Measurements from ENCODE around the gene DCAF11. TPM values are rescaled to one million over a fixed set of nuclear protein-coding genes. Genes with fewer than 3 reads are reported as not detected.

DCAF11 gene
- polyA plus RNA-seq, 1 experiment = 29.7 TPM

- ChIA-PET CTCF (interaction anchor here (0.6 to 4.7 kb wide), 8 partner anchors 9 to 1842 kb away, joined by 3 to 54 read pairs (median 4); partner anchors contain the start of genes CIDEB, IRF9 and TINF2), POLR2A (interaction anchor here (0.6 to 2.1 kb wide), 4 partner anchors 13 to 97 kb away, joined by 3 to 17 read pairs (median 6); partner anchors contain the start of genes DCAF11, NRL and TINF2)
- Histone ChIP-seq H3K9me3 (ENCODE audit: control insufficient read depth, insufficient read depth, low read length) (peaks cover 3% of the 10 kb centered on the region; the same call in 1 of the 2 replicates), H3K27ac (ENCODE audit: low read depth, low read length) (peak overlapping the region; percentile 90), H3K27me3 (ENCODE audit: control insufficient read depth, insufficient read depth, low read length) (no peaks in the 10 kb centered on the region), H3K4me3 (ENCODE audit: low read depth, low read length) (peak overlapping the region; percentile 72)
- peak; percentile 20 for DNase-seq (ENCODE audit: low read depth, low spot score)
- no peak for TF ChIP-seq CTCF (IDR thresholded peaks at IDR 0.05; ENCODE audit: low read depth, low read length)
These were observed 31.3 kb downstream of the DCAF11 start for GRCh38 chr14:24145690-24146452.

- POLR2A ChIA-PET = interaction anchor here (0.6 to 2.1 kb wide), 10 partner anchors 9 to 101 kb away, joined by 3 to 17 read pairs (median 4); partner anchors contain the start of genes CHMP4A, DCAF11, IRF9 and NRL
- no peak for TF ChIP-seq CTCF (IDR thresholded peaks at IDR 0.05; ENCODE audit: low read depth, low read length)
- Histone ChIP-seq H3K27me3 (ENCODE audit: control insufficient read depth, insufficient read depth, low read length) (no peaks in the 10 kb centered on the region), H3K4me3 (ENCODE audit: low read depth, low read length) (peak within 1 kb of the TSS; percentile 72), H3K27ac (ENCODE audit: low read depth, low read length) (peak within 1 kb of the TSS; percentile 90), H3K9me3 (ENCODE audit: control insufficient read depth, insufficient read depth, low read length) (peaks cover 3% of the 10 kb centered on the region; the same call in 1 of the 2 replicates)
- CTCF ChIA-PET = interaction anchor here (0.6 to 4.7 kb wide), 7 partner anchors 9 to 1843 kb away, joined by 3 to 54 read pairs (median 4); partner anchors contain the start of genes CIDEB and IRF9
- DNase-seq (ENCODE audit: low read depth, low spot score) = peak; percentile 95
These were observed 31.9 kb downstream of the DCAF11 start, which contains the start of gene PSME2 for GRCh38 chr14:24146453-24146977. PSME2 (minus strand) TSS chr14:24146610; CDS start chr14:24146581, 29 bp downstream.

- peak; percentile 95 for DNase-seq (ENCODE audit: low read depth, low spot score)
- no peak for TF ChIP-seq CTCF (IDR thresholded peaks at IDR 0.05; ENCODE audit: low read depth, low read length)
- Histone ChIP-seq H3K27me3 (ENCODE audit: control insufficient read depth, insufficient read depth, low read length) (no peaks in the 10 kb centered on the region), H3K9me3 (ENCODE audit: control insufficient read depth, insufficient read depth, low read length) (peaks cover 3% of the 10 kb centered on the region; the same call in 1 of the 2 replicates), H3K27ac (ENCODE audit: low read depth, low read length) (peak within 1 kb of the TSS; percentile 90), H3K4me3 (ENCODE audit: low read depth, low read length) (peak within 1 kb of the TSS; percentile 72)
- POLR2A ChIA-PET = interaction anchor here (0.6 to 2.1 kb wide), 9 partner anchors 10 to 100 kb away, joined by 3 to 17 read pairs (median 5); partner anchors contain the start of genes CHMP4A, DCAF11, IRF9 and NRL
- CTCF ChIA-PET = interaction anchor here (0.6 to 4.7 kb wide), 5 partner anchors 13 to 161 kb away, joined by 4 to 54 read pairs (median 5); partner anchors contain the start of genes CIDEB and IRF9
These were observed 32.6 kb downstream of the DCAF11 start, which contains the start of gene RNF31 for GRCh38 chr14:24146978-24147760. RNF31 (plus strand) TSS chr14:24147498; CDS start chr14:24147699, 201 bp downstream.

- ChIA-PET POLR2A (interaction anchor here (1.5 kb wide), 2 partner anchors 10 to 13 kb away, joined by 7 to 12 read pairs; partner anchors contain the start of gene IRF9), CTCF (interaction anchor here (0.6 to 4.7 kb wide), 4 partner anchors 13 to 149 kb away, joined by 4 to 54 read pairs (median 7); partner anchors contain the start of gene IRF9)
- H3K9me3 ChIP-seq (ENCODE audit: control insufficient read depth, insufficient read depth, low read length) = peaks cover 3% of the 10 kb centered on the region; the same call in 1 of the 2 replicates
- no peak for TF ChIP-seq CTCF (IDR thresholded peaks at IDR 0.05; ENCODE audit: low read depth, low read length)
- peak overlapping the region; percentile 72 for H3K4me3 ChIP-seq (ENCODE audit: low read depth, low read length)
- no peak overlapping the region for H3K27ac ChIP-seq (ENCODE audit: low read depth, low read length)
- no peak for DNase-seq (ENCODE audit: low read depth, low spot score)
- H3K27me3 ChIP-seq (ENCODE audit: control insufficient read depth, insufficient read depth, low read length) = no peaks in the 10 kb centered on the region
These were observed 33.3 kb downstream of the DCAF11 start for GRCh38 chr14:24147761-24148428.
